GM12864 (cell line): ENCODE results near the gene TTC39B.

ENCODE experiments used
- DNase-seq: peaks from one replicate; pipeline ENCODE4 v3.0.0-alpha.2; 2011; ENCODE audit warnings: low read depth
- H3K4me3 ChIP-seq: 2 replicates; pipeline ENCODE4 v1.5.1; 2011; ENCODE audit warnings: mild to moderate bottlenecking, low read depth, low read length, control low read depth
- CTCF ChIP-seq: IDR thresholded peaks from 2 replicates; pipeline ENCODE4 v1.5.1; 2011; ENCODE audit warnings: low read depth, mild to moderate bottlenecking, moderate library complexity, low read length, control low read depth, inconsistent platforms; ENCODE audit errors: missing control alignments

Gene TTC39B

GRCh38 chr9:15220658-15221318, 86.2 kb downstream of the TTC39B start:
- no peak for DNase-seq
- no peak overlapping the region for H3K4me3 ChIP-seq
- TF ChIP-seq CTCF = no peak

- no peak for DNase-seq
- TF ChIP-seq CTCF = no peak
These were observed 87.5 kb downstream of the TTC39B start for GRCh38 chr9:15219546-15219945.

DNA sequence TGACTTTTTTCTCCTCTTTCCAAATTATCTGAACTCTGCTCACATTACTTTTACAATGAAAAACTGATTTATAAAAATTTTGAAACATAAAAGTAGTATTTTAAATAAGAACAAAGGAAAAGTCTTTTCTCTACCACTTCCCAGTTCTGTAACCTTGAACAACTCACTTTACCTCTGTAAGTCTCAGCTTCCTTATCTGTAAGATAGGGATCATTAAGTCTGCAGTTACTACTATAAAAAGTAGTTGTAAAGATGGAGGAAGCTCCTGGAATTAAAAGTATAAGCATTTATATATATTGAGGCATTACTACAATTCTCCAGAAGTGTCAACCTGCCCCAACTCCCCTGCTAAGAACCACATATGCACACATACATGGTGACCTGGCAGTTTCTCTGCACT, 88.0 kb downstream of the TTC39B start:
- DNase-seq = no peak
- no peak overlapping the region for H3K4me3 ChIP-seq
- no peak for TF ChIP-seq CTCF

More at GRCh38 chr9:15219546-15219945, 87.5 kb downstream of the TTC39B start:
- no peak overlapping the region for H3K4me3 ChIP-seq

- H3K4me3 ChIP-seq = no peak overlapping the region
- DNase-seq = no peak
- no peak for TF ChIP-seq CTCF
These were observed 93.8 kb downstream of the TTC39B start for GRCh38 chr9:15213249-15213648.

- no peak for DNase-seq
- no peak for TF ChIP-seq CTCF
- no peak overlapping the region for H3K4me3 ChIP-seq
These were observed 95.1 kb downstream of the TTC39B start for GRCh38 chr9:15211815-15212495.

DNA sequence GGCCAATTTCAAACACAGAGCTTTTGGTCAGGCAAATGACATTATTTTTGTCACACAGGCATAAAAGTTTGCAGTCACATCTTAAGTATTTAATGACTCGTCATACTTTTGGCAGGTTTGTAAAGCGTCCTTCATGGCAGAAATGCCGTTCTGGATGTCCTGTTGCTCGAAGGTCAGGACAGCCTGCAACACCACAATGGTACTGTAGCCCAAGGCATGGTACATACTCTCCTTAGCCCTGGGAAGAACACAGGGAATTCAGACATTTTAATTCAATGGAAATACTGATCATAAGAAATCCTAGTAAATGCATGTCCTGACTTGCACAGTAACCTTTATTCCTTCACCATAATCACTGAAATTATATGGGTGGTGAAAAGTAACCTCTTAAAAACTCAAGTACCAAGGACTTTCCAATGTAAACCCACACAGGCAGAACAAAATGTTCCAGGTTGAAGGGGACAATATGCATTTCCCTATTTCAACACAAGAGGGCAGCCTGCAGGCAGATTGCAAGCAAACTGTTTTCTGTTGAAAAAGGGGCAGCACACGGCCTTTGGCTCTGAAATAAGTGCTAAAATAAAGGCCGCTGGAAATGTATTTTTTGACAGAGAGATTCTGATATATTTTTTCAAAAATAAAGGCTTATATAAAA, 95.7 kb downstream of the TTC39B start:
- H3K4me3 ChIP-seq = no peak overlapping the region
- TF ChIP-seq CTCF = peak; percentile 81
- peak; percentile 37 for DNase-seq
